Measurements from ENCODE around the gene GHDC.
A peak's percentile ranks its signal among the peaks of the same experiment; 100 is the strongest.

The GHDC gene

GRCh38 chr17:42182927-42183734 lies 11.2 kb downstream of the GHDC start:
- Histone ChIP-seq H3K4me1 (ENCODE audit: control insufficient read depth in 1 of 2, insufficient read depth in 1 of 2, low read depth in 1 of 2, low read length in 1 of 2) (peaks cover 45 to 70% of the 10 kb centered on the region in 2 experiments), H3K4me3 (ENCODE audit: low read depth in 1 of 2, low read length in 1 of 2) (peak overlapping the region; percentile 81 to 83), H3K27me3 (peaks cover 47% of the 10 kb centered on the region), H3K9me3 (no peaks in the 10 kb centered on the region), H3K27ac (peak overlapping the region; percentile 84), H3K36me3 (no peaks in the 10 kb centered on the region)
- no peak for TF ChIP-seq CTCF (IDR thresholded peaks at IDR 0.05)

GRCh38 chr17:42181851-42182207 lies 12.5 kb downstream of the GHDC start:
- Histone ChIP-seq H3K36me3 (no peaks in the 10 kb centered on the region), H3K9me3 (no peaks in the 10 kb centered on the region), H3K4me3 (ENCODE audit: low read depth in 1 of 2, low read length in 1 of 2) (no peak overlapping the region), H3K4me1 (ENCODE audit: control insufficient read depth in 1 of 2, insufficient read depth in 1 of 2, low read depth in 1 of 2, low read length in 1 of 2) (peaks cover 45 to 66% of the 10 kb centered on the region in 2 experiments), H3K27me3 (peaks cover 56% of the 10 kb centered on the region), H3K27ac (no peak overlapping the region)
- no peak for TF ChIP-seq CTCF (IDR thresholded peaks at IDR 0.05)

- no peaks in the 10 kb centered on the region for H3K9me3 ChIP-seq
- H3K4me3 ChIP-seq (ENCODE audit: low read depth in 1 of 2, low read length in 1 of 2): peak within 1 kb of the TSS; percentile 1 to 46
- peaks cover 56% of the 10 kb centered on the region for H3K27me3 ChIP-seq
- TF ChIP-seq CTCF (IDR thresholded peaks at IDR 0.05): peak; percentile 36
- H3K27ac ChIP-seq: no peak within 1 kb of the TSS
- H3K4me1 ChIP-seq (ENCODE audit: control insufficient read depth in 1 of 2, insufficient read depth in 1 of 2, low read depth in 1 of 2, low read length in 1 of 2): peaks cover 41 to 62% of the 10 kb centered on the region in 2 experiments
- no peaks in the 10 kb centered on the region for H3K36me3 ChIP-seq
Measured at GRCh38 chr17:42180922-42181850, 13.1 kb downstream of the GHDC start, which contains the start of gene KCNH4. TSS of gene KCNH4 (minus strand) at chr17:42181142. CDS start at chr17:42180945, 197 bp downstream.

GRCh38 chr17:42180411-42180921 lies 13.8 kb downstream of the GHDC start:
- Histone ChIP-seq H3K27ac (no peak overlapping the region), H3K4me3 (ENCODE audit: low read depth in 1 of 2, low read length in 1 of 2) (peak overlapping the region; percentile 1 to 46), H3K36me3 (no peaks in the 10 kb centered on the region), H3K27me3 (peaks cover 56% of the 10 kb centered on the region), H3K4me1 (ENCODE audit: control insufficient read depth in 1 of 2, insufficient read depth in 1 of 2, low read depth in 1 of 2, low read length in 1 of 2) (peaks cover 37 to 60% of the 10 kb centered on the region in 2 experiments), H3K9me3 (no peaks in the 10 kb centered on the region)
- no peak for TF ChIP-seq CTCF (IDR thresholded peaks at IDR 0.05)

GRCh38 chr17:42179911-42180410 lies 14.3 kb downstream of the GHDC start:
- no peak overlapping the region for H3K4me3 ChIP-seq (ENCODE audit: low read depth in 1 of 2, low read length in 1 of 2)
- H3K36me3 ChIP-seq: no peaks in the 10 kb centered on the region
- H3K4me1 ChIP-seq (ENCODE audit: control insufficient read depth in 1 of 2, insufficient read depth in 1 of 2, low read depth in 1 of 2, low read length in 1 of 2): peaks cover 34 to 55% of the 10 kb centered on the region in 2 experiments
- H3K27ac ChIP-seq: no peak overlapping the region
- no peaks in the 10 kb centered on the region for H3K9me3 ChIP-seq
- peaks cover 57% of the 10 kb centered on the region for H3K27me3 ChIP-seq
- TF ChIP-seq CTCF (IDR thresholded peaks at IDR 0.05): no peak
